ENCODE results near the gene CD2AP.
A peak's percentile ranks its signal among the peaks of the same experiment; 100 is the strongest.
"Not testable (repeated sequence)": the region's sequence is repeated elsewhere in the genome, so short reads cannot be mapped to it uniquely, and the experiment has no call there.

Gene CD2AP

GRCh38 chr6:47502920-47503319 is 25.3 kb downstream of the CD2AP start:
- no peak for DNase-seq

GRCh38 chr6:47509937-47510336 is 32.3 kb downstream of the CD2AP start:
- no peak for DNase-seq

- peak; percentile 20 for DNase-seq
These were observed 35.3 kb downstream of the CD2AP start for GRCh38 chr6:47512872-47513271.

GRCh38 chr6:47519279-47519678 is 41.7 kb downstream of the CD2AP start:
- peak; percentile 77 for DNase-seq

GRCh38 chr6:47520282-47520681 is 42.7 kb downstream of the CD2AP start:
- DNase-seq = peak; percentile 98

GRCh38 chr6:47521961-47522360 is 44.4 kb downstream of the CD2AP start:
- no peak for DNase-seq

- no peak for DNase-seq
These were observed 46.7 kb downstream of the CD2AP start for GRCh38 chr6:47524136-47524845.

GRCh38 chr6:47525330-47526057 is 47.9 kb downstream of the CD2AP start:
- no peak for DNase-seq

- DNase-seq = no peak
These were observed 49.7 kb downstream of the CD2AP start for GRCh38 chr6:47527274-47527673.

GRCh38 chr6:47529734-47530133 is 52.1 kb downstream of the CD2AP start:
- no peak for DNase-seq

- DNase-seq = no peak
These were observed 55.5 kb downstream of the CD2AP start for GRCh38 chr6:47532981-47533585.

GRCh38 chr6:47534063-47534462 is 56.5 kb downstream of the CD2AP start:
- DNase-seq = no peak

- no peak for DNase-seq
These were observed 58.0 kb downstream of the CD2AP start for GRCh38 chr6:47535316-47536225.

- no peak for DNase-seq
These were observed 59.3 kb downstream of the CD2AP start for GRCh38 chr6:47536816-47537401.

- DNase-seq = no peak
These were observed 67.6 kb downstream of the CD2AP start for GRCh38 chr6:47545223-47545622.

GRCh38 chr6:47551670-47552069 is 74.1 kb downstream of the CD2AP start:
- no peak for DNase-seq

- no peak for DNase-seq
These were observed 74.7 kb downstream of the CD2AP start for GRCh38 chr6:47552319-47552718.

- DNase-seq = not testable (repeated sequence)
These were observed 75.7 kb downstream of the CD2AP start for GRCh38 chr6:47553243-47553642.

GRCh38 chr6:47556459-47556858 is 78.9 kb downstream of the CD2AP start:
- not testable (repeated sequence) for DNase-seq

- no peak for DNase-seq
These were observed 85.6 kb downstream of the CD2AP start for GRCh38 chr6:47563162-47563561.

- DNase-seq = not testable (repeated sequence)
These were observed 89.0 kb downstream of the CD2AP start for GRCh38 chr6:47566602-47567001.

- no peak for DNase-seq
These were observed 90.0 kb downstream of the CD2AP start for GRCh38 chr6:47567586-47567985.

- DNase-seq = no peak
These were observed 93.9 kb downstream of the CD2AP start for GRCh38 chr6:47571488-47571887.

Measured in NCI-H69 (cell line).